Activated T-cell treated with anti-CD3 and anti-CD28 coated beads, Interleukin-2, amount 50 U/mL, for 24 hours (primary cell): Measurements from ENCODE around the gene ENPP7.

Experiments used
- DNase-seq: peaks from one replicate; pipeline ENCODE4 v3.0.0-alpha.2; 2020
- H3K27ac Mint-ChIP-seq: 2 replicates; pipeline ENCODE4 v1.8.0; 2020; ENCODE audit warnings: mild to moderate bottlenecking, mixed read lengths
- H3K27me3 Mint-ChIP-seq: 2 replicates; pipeline ENCODE4 v1.8.0; 2020; ENCODE audit warnings: mixed read lengths
- H3K36me3 Mint-ChIP-seq: 2 replicates; pipeline ENCODE4 v1.8.0; 2020; ENCODE audit warnings: low read depth, mixed read lengths
- H3K4me1 Mint-ChIP-seq: 2 replicates; pipeline ENCODE4 v1.8.0; 2020; ENCODE audit warnings: low read depth, mixed read lengths
- H3K4me3 Mint-ChIP-seq: 2 replicates; pipeline ENCODE4 v1.8.0; 2020; ENCODE audit warnings: mild to moderate bottlenecking, moderate library complexity, mixed read lengths
- H3K9me3 Mint-ChIP-seq: 2 replicates; pipeline ENCODE4 v1.8.0; 2020; ENCODE audit warnings: mixed read lengths

Gene ENPP7

DNA sequence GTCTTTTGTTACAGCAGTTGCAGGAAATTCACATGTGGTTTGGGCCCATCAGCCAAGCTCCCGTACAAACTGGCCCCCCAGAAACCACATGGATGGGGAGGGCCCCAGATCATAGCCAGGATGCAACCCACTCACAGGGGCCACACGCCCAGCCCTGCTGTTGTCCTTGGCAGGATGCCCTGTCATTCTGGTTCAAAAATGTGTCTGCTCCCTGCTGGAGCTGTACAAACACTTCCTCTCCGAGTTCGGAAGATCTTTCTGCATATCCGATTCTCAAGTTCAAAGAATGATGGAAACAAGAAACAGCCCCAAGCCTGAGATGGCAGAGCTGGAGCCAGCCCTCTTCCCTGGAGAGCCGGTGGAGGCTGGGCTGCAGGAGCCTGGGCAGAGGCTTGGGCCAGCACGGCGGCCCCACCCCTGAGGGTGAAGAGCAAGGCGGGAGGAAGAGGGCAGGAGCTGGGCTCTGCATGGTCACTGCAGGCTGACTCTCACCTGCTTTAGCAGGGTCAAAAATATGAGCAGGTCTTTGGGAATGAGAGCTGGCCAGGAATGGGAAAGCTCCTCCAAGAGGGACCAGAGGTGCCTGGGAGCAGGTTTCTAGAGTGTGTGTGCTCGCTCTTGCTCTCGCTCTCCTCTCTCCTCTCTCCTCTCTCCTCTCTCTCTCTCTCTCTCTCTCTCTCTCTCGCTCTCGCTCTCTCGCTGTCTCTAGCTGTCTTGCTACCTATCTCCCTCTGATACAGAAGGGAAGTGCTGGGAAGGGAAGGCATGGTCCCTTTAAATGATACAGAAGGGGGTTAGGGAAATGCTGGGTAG lies 34.7 kb upstream of the ENPP7 start:
- Mint-ChIP-seq H3K27ac (no peak overlapping the region), H3K4me1 (no peaks in the 10 kb centered on the region), H3K9me3 (no peaks in the 10 kb centered on the region), H3K27me3 (peaks cover 47% of the 10 kb centered on the region), H3K4me3 (no peak overlapping the region), H3K36me3 (no peaks in the 10 kb centered on the region)
- no peak for DNase-seq

DNA sequence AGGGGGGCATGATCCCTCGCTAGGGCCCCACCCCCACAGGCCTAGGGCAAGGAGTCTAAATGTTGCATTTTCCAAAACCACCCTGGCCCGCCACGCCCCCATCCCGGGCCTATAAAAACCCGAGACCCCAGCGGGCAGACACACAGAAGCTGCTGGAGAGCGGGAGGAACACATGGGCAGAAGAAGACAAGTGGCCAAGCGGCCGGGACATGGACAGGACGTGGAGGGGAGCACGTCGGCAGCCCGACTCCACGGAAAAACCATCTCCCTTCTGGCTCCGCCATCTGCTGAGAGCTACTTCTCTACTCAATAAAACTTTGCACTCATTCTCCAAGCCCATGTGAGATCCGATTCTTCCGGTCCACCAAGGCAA lies 34.1 kb upstream of the ENPP7 start:
- Mint-ChIP-seq H3K4me1 (no peaks in the 10 kb centered on the region), H3K27me3 (peaks cover 46% of the 10 kb centered on the region), H3K9me3 (no peaks in the 10 kb centered on the region), H3K27ac (no peak overlapping the region), H3K36me3 (no peaks in the 10 kb centered on the region), H3K4me3 (no peak overlapping the region)
- no peak for DNase-seq

DNA sequence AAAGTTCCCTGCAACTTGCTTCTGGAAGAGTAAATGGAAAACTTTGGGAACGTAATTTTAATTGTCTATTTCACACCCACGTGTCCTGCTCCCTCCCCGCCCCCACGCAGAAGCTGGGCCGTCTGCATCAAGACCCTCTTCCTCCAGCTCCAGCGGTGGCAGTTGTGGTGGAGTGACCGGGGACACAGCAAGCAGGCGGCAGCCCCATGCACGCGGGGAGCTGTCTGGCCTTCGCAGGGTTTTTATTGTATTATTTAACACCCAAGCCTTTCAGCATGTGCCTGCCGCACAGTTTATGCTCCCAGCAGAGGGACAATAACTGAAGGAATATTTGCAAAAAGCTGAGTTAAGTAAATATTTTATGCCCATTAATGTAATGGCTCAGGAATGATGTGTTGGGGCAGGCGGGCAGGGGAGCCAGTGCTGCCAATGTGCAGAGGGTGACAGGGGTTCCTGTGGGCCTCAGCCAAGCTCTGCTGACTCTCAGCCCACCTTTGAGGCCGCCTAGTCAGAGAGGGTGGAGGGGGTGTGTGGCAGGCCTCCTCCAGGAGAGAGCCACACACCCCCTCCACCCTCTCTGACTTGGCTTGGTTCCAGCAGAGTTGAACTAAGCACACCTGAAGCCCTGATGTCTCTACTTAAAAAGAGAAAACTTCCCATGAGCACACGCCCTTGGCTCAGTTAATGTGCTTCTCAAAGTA lies 32.4 kb upstream of the ENPP7 start:
- Mint-ChIP-seq H3K27me3 (peaks cover 46% of the 10 kb centered on the region), H3K4me1 (no peaks in the 10 kb centered on the region), H3K27ac (no peak overlapping the region), H3K4me3 (no peak overlapping the region), H3K9me3 (no peaks in the 10 kb centered on the region), H3K36me3 (no peaks in the 10 kb centered on the region)
- no peak for DNase-seq

DNA sequence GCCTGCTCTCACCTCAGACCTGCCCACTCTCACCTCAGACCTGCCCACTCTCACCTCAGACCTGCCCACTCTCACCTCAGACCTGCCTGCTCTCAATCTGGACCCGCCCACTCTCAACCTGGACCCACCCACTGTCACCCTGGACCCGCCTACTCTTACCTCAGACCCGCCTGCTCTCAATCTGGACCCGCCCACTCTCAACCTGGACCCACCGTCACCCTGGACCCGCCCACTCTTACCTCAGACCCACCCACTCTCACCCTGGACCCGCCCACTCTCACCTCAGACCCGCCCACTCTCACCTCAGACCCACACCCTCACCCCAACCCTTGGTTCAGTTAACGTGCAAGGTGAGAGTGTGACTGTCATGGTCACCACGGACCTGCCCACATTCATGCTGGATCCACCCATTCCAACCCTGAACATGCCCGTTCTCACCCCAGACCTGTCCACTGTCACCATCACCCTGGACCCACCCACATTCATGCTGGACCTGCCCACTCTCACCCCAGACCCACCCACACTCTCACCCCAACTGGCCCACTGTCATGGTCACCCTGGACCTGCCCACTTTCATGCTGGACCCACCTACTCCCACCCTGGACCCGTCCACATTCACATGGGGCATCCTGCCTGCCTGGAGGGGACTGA lies 31.2 kb upstream of the ENPP7 start:
- Mint-ChIP-seq H3K4me1 (no peaks in the 10 kb centered on the region), H3K4me3 (no peak overlapping the region), H3K36me3 (no peaks in the 10 kb centered on the region), H3K27ac (no peak overlapping the region), H3K9me3 (no peaks in the 10 kb centered on the region), H3K27me3 (peaks cover 39% of the 10 kb centered on the region)
- no peak for DNase-seq

DNA sequence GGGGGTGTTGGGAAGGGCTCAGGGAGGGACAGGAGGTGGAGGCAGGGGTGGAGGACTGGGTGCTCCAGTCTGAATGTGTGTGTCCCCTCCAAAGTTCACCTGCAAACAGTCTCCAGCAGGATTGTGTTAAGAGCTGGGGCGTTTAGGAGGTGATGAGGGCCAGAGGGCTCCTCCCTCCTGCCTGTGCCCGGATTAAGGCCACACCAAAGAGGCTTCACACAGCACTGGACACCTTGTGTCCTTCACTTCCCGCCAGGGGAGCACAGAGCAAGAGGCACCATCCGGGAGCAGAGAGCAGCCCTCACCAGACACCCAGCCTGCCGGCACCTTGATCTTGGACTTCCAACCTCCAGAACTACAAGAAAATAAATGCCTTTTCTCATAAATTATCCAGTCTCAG lies 30.2 kb upstream of the ENPP7 start:
- no peak for DNase-seq
- Mint-ChIP-seq H3K4me1 (no peaks in the 10 kb centered on the region), H3K9me3 (no peaks in the 10 kb centered on the region), H3K27me3 (peaks cover 29% of the 10 kb centered on the region), H3K27ac (no peak overlapping the region), H3K36me3 (no peaks in the 10 kb centered on the region), H3K4me3 (no peak overlapping the region)

DNA sequence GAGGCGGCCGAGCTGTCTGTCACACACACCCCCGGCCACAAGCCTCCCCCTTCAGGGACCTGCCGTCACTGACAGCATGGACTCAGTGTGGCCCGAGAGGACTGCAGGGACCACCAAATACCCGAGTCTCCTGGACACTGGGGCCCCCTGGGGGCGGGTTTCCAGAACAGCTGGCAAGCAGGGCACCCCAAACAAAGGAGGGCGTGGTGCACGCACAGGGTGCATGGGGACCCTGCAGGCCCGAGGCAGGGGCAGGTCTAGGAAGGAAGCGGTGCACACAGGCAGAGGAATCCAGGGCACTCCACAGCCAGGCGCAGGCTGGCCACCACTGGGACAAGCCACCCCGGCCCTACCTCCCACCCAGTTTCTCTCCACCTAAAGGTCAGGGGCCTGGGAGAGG lies 28.7 kb upstream of the ENPP7 start:
- Mint-ChIP-seq H3K4me1 (no peaks in the 10 kb centered on the region), H3K9me3 (no peaks in the 10 kb centered on the region), H3K27ac (no peak overlapping the region)

DNA sequence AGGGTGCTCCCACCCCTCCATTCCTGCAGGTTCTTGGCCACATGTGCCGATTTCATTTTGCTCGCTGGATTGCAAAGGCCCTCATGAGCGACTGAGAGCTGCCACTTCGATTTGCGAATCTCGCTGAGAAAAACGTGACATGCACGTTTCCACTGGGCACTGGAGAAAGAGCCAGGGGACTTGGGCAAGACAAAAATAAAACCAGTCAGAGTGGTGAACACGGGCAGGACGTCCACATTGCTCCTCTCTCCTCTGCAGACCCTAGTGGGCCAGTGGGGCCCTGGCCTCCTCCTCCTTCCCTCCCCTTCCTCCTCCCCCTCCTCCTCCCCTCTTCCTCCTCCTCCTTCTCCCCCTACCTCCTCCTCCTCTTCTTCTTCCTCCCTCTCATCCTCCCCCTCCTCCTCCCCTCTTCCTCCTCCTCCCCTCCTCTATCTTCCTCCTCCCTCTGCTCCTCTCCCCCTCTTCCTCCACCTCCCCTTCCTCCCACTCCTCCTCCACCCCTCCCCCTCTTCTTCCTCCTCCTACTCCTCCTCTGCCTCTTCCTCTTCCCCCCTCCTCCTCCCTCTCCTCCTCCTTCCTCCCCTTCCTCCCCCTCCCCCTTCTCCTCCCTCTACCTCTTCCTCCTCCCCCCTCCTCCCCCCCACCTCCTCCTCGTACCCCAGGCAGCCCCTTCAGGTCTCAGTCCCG lies 28.1 kb upstream of the ENPP7 start:
- no peaks in the 10 kb centered on the region for H3K9me3 Mint-ChIP-seq
- DNase-seq = no peak
- no peaks in the 10 kb centered on the region for H3K4me1 Mint-ChIP-seq
- no peak overlapping the region for H3K27ac Mint-ChIP-seq
- no peaks in the 10 kb centered on the region for H3K36me3 Mint-ChIP-seq
- H3K4me3 Mint-ChIP-seq = no peak overlapping the region
- peaks cover 10% of the 10 kb centered on the region for H3K27me3 Mint-ChIP-seq

More for the DNA sequence above, 28.7 kb upstream of the ENPP7 start:
- no peak for DNase-seq
- H3K36me3 Mint-ChIP-seq = no peaks in the 10 kb centered on the region
- H3K27me3 Mint-ChIP-seq = peaks cover 16% of the 10 kb centered on the region
- H3K4me3 Mint-ChIP-seq = no peak overlapping the region

DNA sequence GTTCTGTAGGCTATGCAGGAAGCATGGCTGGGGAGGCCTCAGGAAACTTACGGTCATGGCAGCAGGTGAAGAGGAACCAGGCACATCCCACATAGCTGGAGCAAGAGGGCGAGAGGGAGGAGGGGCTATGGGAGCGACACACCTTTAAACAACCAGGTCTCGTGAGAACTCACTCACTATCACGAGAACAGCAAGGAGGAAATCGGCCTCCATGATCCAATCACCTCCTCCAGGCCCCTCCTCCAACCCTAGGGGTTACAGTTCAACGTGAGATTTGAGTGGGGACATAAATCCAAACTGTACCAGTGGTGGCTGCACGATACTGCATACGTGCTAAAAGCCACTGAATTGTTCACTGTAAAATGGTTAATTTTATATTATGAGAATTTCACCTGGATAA lies 26.1 kb upstream of the ENPP7 start:
- DNase-seq = no peak
- H3K4me3 Mint-ChIP-seq = no peak overlapping the region
- no peaks in the 10 kb centered on the region for H3K36me3 Mint-ChIP-seq
- H3K27ac Mint-ChIP-seq = no peak overlapping the region
- H3K9me3 Mint-ChIP-seq = no peaks in the 10 kb centered on the region
- H3K27me3 Mint-ChIP-seq = peaks cover 5% of the 10 kb centered on the region
- peaks cover 4% of the 10 kb centered on the region for H3K4me1 Mint-ChIP-seq

DNA sequence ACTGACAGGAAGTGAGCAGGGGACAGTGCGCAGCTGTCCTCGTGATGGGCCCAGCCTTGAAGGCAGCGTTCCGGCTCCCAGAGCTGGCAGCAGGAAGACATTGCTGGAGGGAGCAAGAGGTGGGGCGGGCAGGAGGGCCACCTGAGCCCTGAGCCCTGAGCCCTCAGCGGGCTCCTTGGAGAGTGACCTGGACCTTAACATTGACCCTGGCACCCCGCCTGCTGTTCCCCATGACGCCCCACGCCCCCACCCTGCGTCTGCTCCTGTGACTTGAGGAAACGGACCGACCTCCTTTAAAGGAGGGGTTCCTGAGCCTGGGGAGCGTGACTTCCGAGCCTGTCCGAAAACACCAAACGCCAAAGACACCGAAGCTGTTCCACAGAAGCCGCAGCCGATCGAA lies 25.1 kb upstream of the ENPP7 start:
- H3K36me3 Mint-ChIP-seq = no peaks in the 10 kb centered on the region
- H3K27ac Mint-ChIP-seq = no peak overlapping the region
- no peak overlapping the region for H3K4me3 Mint-ChIP-seq
- H3K27me3 Mint-ChIP-seq = no peaks in the 10 kb centered on the region
- DNase-seq = no peak
- H3K4me1 Mint-ChIP-seq = peaks cover 4% of the 10 kb centered on the region
- H3K9me3 Mint-ChIP-seq = no peaks in the 10 kb centered on the region

DNA sequence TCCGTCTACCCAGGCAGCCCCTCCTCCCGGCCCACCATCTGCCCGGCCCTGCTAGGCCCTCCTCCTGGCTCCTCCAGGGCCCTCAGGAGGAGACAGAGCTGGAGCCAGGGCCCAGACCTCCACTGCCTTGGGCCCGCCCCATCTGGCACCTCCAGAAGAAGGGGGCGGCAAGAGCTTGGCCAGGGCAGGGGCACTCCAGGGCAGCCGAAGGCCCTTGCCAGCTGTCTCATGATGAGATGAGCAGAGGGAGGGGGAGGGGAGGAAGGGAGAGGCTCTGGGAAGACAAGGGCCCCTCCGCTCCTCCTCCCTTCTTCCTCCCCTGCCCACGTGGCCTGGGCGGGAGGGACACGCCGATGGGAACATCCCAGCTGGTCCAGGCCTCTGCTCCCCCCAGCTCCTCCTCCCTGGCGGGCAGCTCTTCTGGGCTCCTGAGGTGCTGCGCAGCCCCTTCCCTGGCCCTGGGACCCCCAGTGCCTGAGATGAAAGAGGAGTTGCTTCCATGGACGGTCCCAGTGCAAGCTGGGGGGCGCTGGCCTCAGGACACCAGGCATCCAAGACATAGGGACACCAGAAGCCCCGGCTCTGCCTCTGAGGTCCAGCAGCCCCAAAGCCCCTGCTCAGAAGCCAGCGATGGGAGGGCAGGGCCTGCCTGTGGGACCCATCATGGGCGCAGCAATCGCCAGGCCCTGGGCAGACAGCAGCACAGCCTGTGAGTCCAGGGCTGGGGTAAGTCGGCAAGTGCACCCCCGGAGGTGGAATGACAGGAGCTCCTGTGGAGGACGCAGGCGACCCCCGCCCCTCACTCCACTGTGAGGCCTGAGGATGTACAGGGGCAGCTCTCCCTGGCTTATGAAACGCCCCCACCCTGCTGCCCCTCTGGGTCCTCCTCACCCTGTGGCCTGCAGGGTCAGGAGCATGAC lies 23.6 kb upstream of the ENPP7 start:
- no peak for DNase-seq
- peaks cover 4% of the 10 kb centered on the region for H3K27me3 Mint-ChIP-seq

DNA sequence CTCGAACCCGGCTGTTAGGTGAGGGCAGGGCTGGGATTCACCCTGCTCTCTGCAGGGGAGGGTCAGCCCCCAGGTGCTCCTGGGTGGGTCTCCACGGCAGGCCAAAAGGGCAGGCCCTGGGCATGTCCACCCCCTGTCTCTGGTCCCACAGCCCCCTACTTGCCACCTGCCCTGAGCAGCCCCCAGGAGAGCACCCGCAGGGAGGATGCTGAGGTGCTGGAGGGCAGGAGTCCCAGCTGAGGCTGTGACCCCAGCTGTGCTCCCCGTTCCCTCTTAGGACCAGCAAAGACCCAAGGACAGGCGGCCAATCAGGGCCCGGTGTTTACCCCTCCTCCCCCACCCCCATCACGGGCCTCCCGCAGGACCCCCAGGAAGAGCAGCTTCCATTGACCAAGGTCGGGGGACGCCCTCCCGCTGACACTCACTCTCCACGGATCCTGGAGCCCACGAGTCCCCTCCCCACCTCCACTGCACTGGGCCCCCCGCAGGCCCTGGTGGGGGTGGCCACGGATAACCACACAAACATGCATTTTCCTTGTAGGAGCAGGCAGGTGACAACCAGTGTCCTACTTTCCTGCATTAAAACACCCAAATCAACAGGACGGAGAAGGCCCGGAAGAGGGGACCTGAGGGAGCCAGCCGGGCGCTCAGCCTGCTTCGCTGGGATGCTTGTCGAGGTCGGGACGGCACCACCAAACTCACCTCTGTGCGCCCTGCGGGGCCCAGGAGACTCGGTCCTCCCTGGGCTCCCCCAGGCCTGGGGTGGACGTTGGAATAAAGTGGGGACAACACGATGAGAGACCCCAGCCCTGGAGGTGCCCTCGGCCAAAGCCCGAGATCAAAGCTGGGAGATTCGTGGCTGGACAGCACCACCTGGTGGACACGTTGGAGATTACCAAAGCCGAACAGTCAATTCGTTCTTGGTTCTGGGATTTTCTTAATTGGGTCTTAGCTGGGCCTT lies 22.5 kb upstream of the ENPP7 start:
- H3K4me3 Mint-ChIP-seq = peak overlapping the region; percentile 33
- no peak overlapping the region for H3K27ac Mint-ChIP-seq
- no peaks in the 10 kb centered on the region for H3K36me3 Mint-ChIP-seq
- peaks cover 4% of the 10 kb centered on the region for H3K4me1 Mint-ChIP-seq
- peak; percentile 73 for DNase-seq
- no peaks in the 10 kb centered on the region for H3K9me3 Mint-ChIP-seq
- H3K27me3 Mint-ChIP-seq = peaks cover 4% of the 10 kb centered on the region

More for the DNA sequence above, 23.6 kb upstream of the ENPP7 start:
- Mint-ChIP-seq H3K4me3 (no peak overlapping the region), H3K4me1 (peaks cover 4% of the 10 kb centered on the region), H3K36me3 (no peaks in the 10 kb centered on the region), H3K27ac (no peak overlapping the region), H3K9me3 (no peaks in the 10 kb centered on the region)

DNA sequence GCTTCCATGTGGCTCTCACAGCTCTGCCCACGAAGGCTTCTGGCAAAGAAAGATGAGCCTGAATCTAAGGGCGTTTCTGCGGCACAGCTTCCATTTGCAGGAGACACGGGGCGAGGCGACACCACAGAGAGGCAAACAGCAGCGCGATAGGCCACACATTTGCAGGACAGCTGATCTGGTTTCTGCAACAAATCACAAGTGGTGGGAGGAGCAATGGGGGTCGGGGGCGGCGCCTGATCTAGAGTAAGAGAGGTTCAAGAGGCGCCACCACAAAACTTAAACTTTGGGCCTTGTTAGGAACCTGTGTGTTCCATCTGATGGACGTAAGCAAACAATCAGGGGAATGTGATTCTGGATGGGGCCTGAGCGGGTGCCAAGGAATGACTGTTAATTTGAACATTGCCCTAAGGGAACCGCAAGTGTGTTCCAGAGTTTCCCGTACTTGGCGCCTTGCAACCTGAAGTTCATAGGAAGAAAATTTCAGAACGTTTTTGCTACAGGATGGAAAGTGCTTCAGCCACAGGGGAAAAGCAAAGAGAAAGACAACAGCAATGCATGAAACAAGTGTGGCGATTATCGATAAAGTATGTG lies 18.9 kb upstream of the ENPP7 start:
- Mint-ChIP-seq H3K27ac (no peak overlapping the region), H3K4me3 (no peak overlapping the region), H3K36me3 (no peaks in the 10 kb centered on the region), H3K9me3 (no peaks in the 10 kb centered on the region), H3K27me3 (peaks cover 20% of the 10 kb centered on the region), H3K4me1 (peaks cover 4% of the 10 kb centered on the region)
- no peak for DNase-seq

DNA sequence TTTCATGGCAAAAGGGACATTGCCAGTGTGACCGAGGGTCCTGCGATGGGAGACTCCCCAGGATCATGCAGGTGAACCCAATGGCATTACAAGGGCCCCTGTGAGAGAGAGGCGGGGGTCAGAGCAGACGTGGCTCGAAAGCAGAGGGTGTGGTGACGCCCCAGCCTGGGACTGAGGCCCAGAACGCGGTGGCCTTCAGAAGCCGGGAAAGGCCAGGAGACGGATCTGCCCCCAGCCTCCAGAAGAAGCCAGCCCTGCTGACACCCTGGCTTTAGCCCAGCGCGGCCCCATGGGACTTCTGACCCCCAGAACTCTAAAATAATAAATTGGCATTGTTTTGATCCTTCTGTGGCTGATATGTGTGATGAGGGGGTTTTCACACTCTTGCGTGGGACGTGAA lies 17.4 kb upstream of the ENPP7 start:
- peaks cover 20% of the 10 kb centered on the region for H3K27me3 Mint-ChIP-seq
- no peaks in the 10 kb centered on the region for H3K36me3 Mint-ChIP-seq
- no peak overlapping the region for H3K4me3 Mint-ChIP-seq
- no peak for DNase-seq
- no peaks in the 10 kb centered on the region for H3K9me3 Mint-ChIP-seq
- H3K4me1 Mint-ChIP-seq = peaks cover 2% of the 10 kb centered on the region
- no peak overlapping the region for H3K27ac Mint-ChIP-seq
